Measurements from ENCODE around the gene BAK1. TPM values are rescaled to one million over a fixed set of nuclear protein-coding genes. Genes with fewer than 3 reads are reported as not detected.

The BAK1 gene
- total and polyA plus RNA-seq, 2 of the 13 experiments (the other 11 are each of a cell fraction or from before 2014, with no cell fraction given), result 15.0 to 23.8 TPM

GRCh38 chr6:33579828-33580714 is at the start of gene BAK1 (continued):
- no peak for TF ChIP-seq ZNF513 (CRISPR knock-in tag; conservative IDR thresholded peaks at IDR 0.05)
- no peak for TF ChIP-seq ZNF138 (CRISPR knock-in tag; IDR thresholded peaks at IDR 0.05; ENCODE audit: low read depth)
- TF ChIP-seq ZSCAN25 (CRISPR knock-in tag; IDR thresholded peaks at IDR 0.05), result peak; percentile 68; the same call in 1 of the 2 replicates
- no peak for TF ChIP-seq SIX4 (CRISPR knock-in tag; IDR thresholded peaks at IDR 0.05)
- no peak; the same call in 1 of the 2 replicates for TF ChIP-seq FOXO1 (CRISPR knock-in tag; IDR thresholded peaks at IDR 0.05)
- TF ChIP-seq TBP (CRISPR knock-in tag; IDR thresholded peaks at IDR 0.05), result no peak
- TF ChIP-seq IRF9 (CRISPR knock-in tag; IDR thresholded peaks at IDR 0.05; ENCODE audit: borderline replicate concordance), result 0 out of 2 replicates have a peak, but pooled peaks have one; percentile 71
- peak; percentile 87 for TF ChIP-seq THAP11 (CRISPR knock-in tag; IDR thresholded peaks at IDR 0.05)
- no peak; the same call in 1 of the 2 replicates for TF ChIP-seq DMAP1 (CRISPR knock-in tag; IDR thresholded peaks at IDR 0.05)
- peak; percentile 26 for TF ChIP-seq AGO2 (optimal IDR thresholded peaks at IDR 0.05; ENCODE audit: low read depth, low read length)
- TF ChIP-seq ELF3 (CRISPR knock-in tag; IDR thresholded peaks at IDR 0.05), result peak; percentile 61; the same call in 1 of the 2 replicates
- no peak for TF ChIP-seq ZSCAN5A (CRISPR knock-in tag; IDR thresholded peaks at IDR 0.05; ENCODE audit: borderline replicate concordance)
- 0 out of 2 replicates have a peak, but pooled peaks have one; percentile 30 for TF ChIP-seq PRDM15 (CRISPR knock-in tag; IDR thresholded peaks at IDR 0.05)
- peak; percentile 56; the same call in 1 of the 2 replicates for TF ChIP-seq MIXL1 (CRISPR knock-in tag; IDR thresholded peaks at IDR 0.05)
- TF ChIP-seq ZNF34 (CRISPR knock-in tag; IDR thresholded peaks at IDR 0.05; ENCODE audit: borderline replicate concordance), result no peak; the same call in 1 of the 2 replicates
- no peak for TF ChIP-seq NFRKB (IDR thresholded peaks at IDR 0.05)
- TF ChIP-seq HMG20B (CRISPR knock-in tag; conservative IDR thresholded peaks at IDR 0.05), result 0 out of 2 replicates have a peak, but pooled peaks have one; percentile 11
- no peak for TF ChIP-seq ZFP41 (CRISPR knock-in tag; IDR thresholded peaks at IDR 0.05; ENCODE audit: borderline replicate concordance)
- no peak for TF ChIP-seq RFX5 (IDR thresholded peaks at IDR 0.05; ENCODE audit: low read depth, low read length)
- TF ChIP-seq NFKB2 (CRISPR knock-in tag; IDR thresholded peaks at IDR 0.05; ENCODE audit: borderline replicate concordance), result peak; percentile 67; the same call in 1 of the 2 replicates
- no peak for TF ChIP-seq ZMAT5 (CRISPR knock-in tag; IDR thresholded peaks at IDR 0.05; ENCODE audit: borderline replicate concordance, low read depth)
- TF ChIP-seq HOXD1 (CRISPR knock-in tag; IDR thresholded peaks at IDR 0.05), result no peak; the same call in 1 of the 2 replicates

Data from HepG2 (cell line).